ENCODE data around the gene MCOLN1. TPM values are rescaled to one million over a fixed set of nuclear protein-coding genes. Genes with fewer than 3 reads are reported as not detected.

MCOLN1 gene
- total RNA-seq, 1 donor from 2014 or later: 16.5 TPM

- DNase-seq (ENCODE audit: low spot score, unreplicated experiment): no peak
- no peak overlapping the region for H3K27ac Mint-ChIP-seq
- TF ChIP-seq CTCF (IDR thresholded peaks at IDR 0.05; ENCODE audit: unreplicated experiment): no peak
- H3K27me3 Mint-ChIP-seq: peaks cover 8% of the 10 kb centered on the region
- no peaks in the 10 kb centered on the region for H3K9me3 Mint-ChIP-seq (ENCODE audit: low read depth)
- peaks cover 9% of the 10 kb centered on the region for H3K4me1 Mint-ChIP-seq (ENCODE audit: low read depth)
- no peaks in the 10 kb centered on the region for H3K36me3 Mint-ChIP-seq (ENCODE audit: insufficient read depth)
- H3K4me3 Mint-ChIP-seq (ENCODE audit: low read depth): no peak overlapping the region
These were observed 29.9 kb upstream of the MCOLN1 start for GRCh38 chr19:7492558-7492957.

DNA sequence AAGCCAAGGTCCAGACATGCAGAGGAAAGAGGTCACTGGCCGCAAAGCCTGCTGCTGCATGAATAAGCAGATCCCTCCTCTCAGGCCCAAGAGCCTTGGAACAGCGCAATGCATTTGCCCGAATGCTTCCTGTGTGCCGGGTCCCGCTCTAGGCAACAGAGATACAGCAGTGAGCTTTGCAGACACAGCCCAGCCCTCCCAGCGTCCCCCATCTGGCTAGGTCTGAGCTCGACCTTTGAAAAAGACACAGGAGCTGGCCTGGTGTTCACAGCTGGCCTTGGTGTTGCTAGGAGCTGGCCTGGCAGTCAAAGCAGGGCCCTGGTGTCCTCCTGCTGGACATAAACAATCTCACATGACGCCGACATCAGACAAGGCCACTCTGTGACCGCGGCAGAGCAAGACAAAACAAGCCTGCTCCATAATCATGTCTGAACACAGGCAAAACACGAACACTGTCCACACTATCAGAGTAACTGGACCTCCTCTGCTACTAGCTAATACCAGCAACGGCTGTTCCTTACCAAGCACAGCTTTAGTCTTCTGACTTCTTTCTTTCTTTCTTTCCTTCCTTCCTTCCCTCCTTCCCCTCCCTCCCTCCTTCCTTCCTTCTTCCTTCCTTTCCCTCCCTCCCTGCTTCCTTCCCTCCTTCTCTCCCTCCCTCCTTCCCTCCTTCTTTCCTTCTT lies 27.9 kb upstream of the MCOLN1 start:
- Mint-ChIP-seq H3K4me3 (ENCODE audit: low read depth) (no peak overlapping the region), H3K4me1 (ENCODE audit: low read depth) (peaks cover 4% of the 10 kb centered on the region), H3K36me3 (ENCODE audit: insufficient read depth) (no peaks in the 10 kb centered on the region), H3K27me3 (peaks cover 17% of the 10 kb centered on the region), H3K27ac (peak overlapping the region; percentile 64), H3K9me3 (ENCODE audit: low read depth) (no peaks in the 10 kb centered on the region)
- peak; percentile 19 for TF ChIP-seq CTCF (IDR thresholded peaks at IDR 0.05; ENCODE audit: unreplicated experiment)
- DNase-seq (ENCODE audit: low spot score, unreplicated experiment): no peak

DNA sequence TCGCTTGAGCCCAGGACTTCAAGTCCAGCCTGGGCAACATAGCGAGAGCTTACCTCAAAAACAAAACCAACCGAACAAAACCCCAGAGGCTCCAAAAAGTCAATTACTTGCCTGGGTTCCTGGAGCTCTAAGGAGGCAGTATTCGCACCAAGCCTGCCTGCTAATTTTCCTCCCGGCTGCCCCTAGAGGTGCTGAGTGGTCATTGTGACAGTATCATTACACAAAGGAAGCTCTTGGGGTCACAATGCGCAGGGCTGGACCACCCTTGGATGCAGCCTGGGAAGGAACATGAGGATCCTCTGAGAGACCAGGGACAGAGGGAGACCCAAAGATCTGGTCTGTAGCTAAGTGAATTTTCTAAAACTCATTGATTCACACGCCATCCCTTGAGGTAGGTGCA lies 25.1 kb upstream of the MCOLN1 start:
- Mint-ChIP-seq H3K9me3 (ENCODE audit: low read depth) (no peaks in the 10 kb centered on the region), H3K27ac (no peak overlapping the region), H3K36me3 (ENCODE audit: insufficient read depth) (no peaks in the 10 kb centered on the region), H3K27me3 (peaks cover 30% of the 10 kb centered on the region), H3K4me3 (ENCODE audit: low read depth) (no peak overlapping the region), H3K4me1 (ENCODE audit: low read depth) (peaks cover 3% of the 10 kb centered on the region)
- DNase-seq (ENCODE audit: low spot score, unreplicated experiment): no peak
- TF ChIP-seq CTCF (IDR thresholded peaks at IDR 0.05; ENCODE audit: unreplicated experiment): peak; percentile 54

DNA sequence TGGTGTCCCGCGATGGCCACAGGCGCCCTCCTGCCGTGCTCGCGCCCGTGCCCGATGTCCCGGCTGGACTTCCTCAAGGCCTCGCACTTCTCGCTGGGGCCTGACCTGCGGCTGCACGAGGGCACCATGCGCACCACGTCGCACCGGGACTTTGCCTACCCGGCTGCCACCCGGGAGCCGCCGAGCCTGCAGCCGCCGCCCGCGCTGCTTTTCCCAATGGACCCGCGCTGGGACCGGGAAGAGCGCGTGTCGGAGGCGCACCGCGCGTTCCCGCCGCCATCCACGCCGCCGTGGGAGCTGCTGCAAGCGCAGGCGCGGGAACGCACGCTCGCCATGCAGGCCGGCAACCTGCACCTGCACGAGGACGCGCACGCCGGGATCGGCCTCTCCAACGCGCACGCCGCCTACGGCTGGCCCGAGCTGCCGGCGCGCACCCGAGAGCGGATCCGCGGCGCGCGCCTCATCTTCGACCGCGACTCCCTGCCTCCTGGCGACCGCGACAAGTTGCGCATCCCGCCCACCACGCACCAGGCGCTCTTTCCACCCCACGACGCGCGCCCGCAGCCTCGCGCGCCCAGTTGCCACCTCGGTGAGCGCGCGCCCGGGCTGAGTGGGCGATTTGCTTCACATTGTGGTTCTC lies 21.5 kb upstream of the MCOLN1 start:
- Mint-ChIP-seq H3K4me1 (ENCODE audit: low read depth) (no peaks in the 10 kb centered on the region), H3K9me3 (ENCODE audit: low read depth) (no peaks in the 10 kb centered on the region), H3K4me3 (ENCODE audit: low read depth) (peak overlapping the region; percentile 49), H3K27me3 (peaks cover 50% of the 10 kb centered on the region), H3K36me3 (ENCODE audit: insufficient read depth) (no peaks in the 10 kb centered on the region), H3K27ac (no peak overlapping the region)
- DNase-seq (ENCODE audit: low spot score, unreplicated experiment): peak; percentile 72
- peak; percentile 34 for TF ChIP-seq CTCF (IDR thresholded peaks at IDR 0.05; ENCODE audit: unreplicated experiment)

DNA sequence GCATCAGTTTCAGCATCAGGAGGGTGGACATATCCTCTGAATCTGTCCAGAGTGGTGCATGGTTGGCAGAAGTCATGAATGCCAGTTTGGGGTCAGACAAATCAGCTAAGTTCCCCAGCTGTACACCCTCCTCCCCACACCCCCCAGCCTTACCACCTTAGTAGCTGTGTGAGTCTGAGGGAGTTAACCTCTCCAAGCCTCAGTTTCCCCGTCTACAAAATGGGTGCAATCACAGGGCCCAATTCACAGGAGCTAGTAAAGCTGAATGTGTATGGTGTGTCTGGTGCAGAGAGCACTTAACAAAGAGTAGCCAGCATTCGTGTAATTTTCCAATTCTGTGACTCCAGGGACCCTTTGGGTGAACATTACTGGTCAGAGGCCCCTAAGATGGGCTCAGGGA lies 19.9 kb upstream of the MCOLN1 start:
- no peak for DNase-seq (ENCODE audit: low spot score, unreplicated experiment)
- no peaks in the 10 kb centered on the region for H3K4me1 Mint-ChIP-seq (ENCODE audit: low read depth)
- H3K27me3 Mint-ChIP-seq: peaks cover 45% of the 10 kb centered on the region
- no peak overlapping the region for H3K27ac Mint-ChIP-seq
- no peak overlapping the region for H3K4me3 Mint-ChIP-seq (ENCODE audit: low read depth)
- no peak for TF ChIP-seq CTCF (IDR thresholded peaks at IDR 0.05; ENCODE audit: unreplicated experiment)
- no peaks in the 10 kb centered on the region for H3K9me3 Mint-ChIP-seq (ENCODE audit: low read depth)
- no peaks in the 10 kb centered on the region for H3K36me3 Mint-ChIP-seq (ENCODE audit: insufficient read depth)

Data from progenitor cell of endocrine pancreas (in vitro differentiated cells).